ENCODE measurements around the gene GCSAML.

The GCSAML gene

DNA sequence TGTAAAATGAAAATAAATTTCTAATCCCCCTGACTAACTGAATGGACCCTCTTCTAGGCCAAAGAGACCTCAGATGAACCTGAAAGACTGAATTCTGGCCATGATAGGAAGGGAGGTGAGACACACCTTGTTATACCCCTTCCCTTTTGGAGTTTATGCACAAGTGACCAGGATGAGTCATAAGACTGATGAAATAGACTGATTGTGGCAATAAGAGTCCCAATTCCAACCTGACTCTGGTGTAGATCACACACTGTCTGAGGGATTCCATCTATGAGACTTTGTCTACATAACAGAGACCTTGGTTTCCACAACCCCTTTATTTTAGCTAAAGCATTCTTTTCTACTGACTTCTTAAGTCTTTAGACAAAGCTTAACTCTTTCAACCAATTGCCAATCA, 25.7 kb downstream of the GCSAML start:
- no peak for DNase-seq

DNA sequence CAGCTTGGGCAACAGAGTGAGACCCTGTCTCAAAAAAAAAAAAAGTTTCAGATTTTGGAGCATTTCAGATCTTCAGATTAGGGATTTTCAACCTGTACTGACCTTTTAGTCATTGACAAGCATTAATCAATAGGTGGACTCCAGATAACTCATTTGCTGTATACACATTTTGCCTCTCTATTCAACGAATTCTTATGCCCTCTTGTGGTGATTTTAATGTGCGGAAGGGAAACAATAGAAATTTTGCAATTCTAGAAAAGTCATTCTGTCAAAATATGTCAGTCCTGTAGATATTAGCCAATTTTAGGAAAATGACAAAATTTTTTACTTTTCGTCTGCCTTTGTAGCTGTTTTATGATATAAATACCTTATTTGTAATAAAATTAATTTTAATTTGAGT, 27.6 kb downstream of the GCSAML start:
- DNase-seq, result no peak

DNA sequence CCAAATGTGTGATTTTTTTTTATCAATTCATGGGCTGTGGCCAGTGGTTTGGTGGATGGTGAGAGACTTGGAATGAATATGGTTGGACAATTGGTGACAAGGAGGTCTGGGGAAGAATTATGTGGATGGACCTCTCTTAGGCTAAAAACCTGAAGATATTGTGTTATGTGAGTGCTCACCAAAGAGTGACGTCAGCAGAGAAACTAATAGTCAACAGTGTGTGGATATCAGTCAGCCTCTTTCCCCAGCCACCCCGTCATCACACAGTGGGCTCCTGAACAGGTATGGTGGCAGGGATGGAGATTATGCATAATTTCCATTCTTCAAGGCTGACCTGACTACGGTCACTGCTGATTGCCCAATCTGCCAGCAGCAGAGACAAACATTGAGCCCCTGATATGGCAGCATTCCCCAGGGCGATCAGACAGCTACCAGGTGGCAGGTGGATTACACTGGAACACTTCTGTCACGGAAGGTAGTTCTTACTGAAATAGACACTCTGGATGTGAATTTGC, 30.1 kb downstream of the GCSAML start:
- DNase-seq, result no peak

DNA sequence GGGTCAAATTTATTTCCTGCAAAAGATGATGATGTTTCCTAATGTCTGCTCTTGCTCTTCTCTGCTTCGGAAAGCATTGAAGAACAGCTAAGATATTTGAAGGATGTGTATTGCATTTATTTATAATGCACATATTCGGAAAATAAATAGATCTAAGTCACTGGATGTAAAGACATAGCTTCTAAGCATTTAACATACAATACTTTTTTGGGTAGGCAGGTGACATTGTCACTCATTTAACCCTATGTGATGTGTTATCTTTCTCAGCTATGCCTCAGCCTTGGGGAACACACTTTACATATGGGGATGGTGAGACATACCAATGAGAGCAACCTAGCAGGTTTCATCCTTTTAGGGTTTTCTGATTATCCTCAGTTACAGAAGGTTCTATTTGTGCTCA, 39.1 kb downstream of the GCSAML start, which contains the start of gene OR2G2:
Gene OR2G2 (plus strand): TSS at position 301 of the 400 bp plus-strand sequence. CDS start 0 bp downstream, at position 301.
- DNase-seq, result no peak

DNA sequence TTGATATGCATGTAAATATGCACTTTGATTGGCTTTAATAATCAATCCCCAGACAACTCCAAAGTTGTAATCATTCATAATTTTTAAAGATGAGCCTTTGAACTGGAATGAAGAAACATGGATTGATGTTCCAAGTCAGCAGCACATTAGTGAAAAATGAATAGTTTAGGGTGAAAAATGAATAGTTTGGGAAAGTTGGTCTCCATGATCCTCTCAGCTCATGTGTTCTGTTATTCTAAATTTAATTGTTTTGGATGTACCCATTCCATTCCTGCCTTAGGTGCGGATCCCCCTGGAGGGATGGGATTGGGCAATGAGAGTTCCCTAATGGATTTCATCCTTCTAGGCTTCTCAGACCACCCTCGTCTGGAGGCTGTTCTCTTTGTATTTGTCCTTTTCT, 56.4 kb downstream of the GCSAML start, which contains the start of gene OR2G3:
Gene OR2G3 (plus strand): TSS at position 301 of the 400 bp plus-strand sequence. CDS start 0 bp downstream, at position 301.
- DNase-seq, result no peak

DNA sequence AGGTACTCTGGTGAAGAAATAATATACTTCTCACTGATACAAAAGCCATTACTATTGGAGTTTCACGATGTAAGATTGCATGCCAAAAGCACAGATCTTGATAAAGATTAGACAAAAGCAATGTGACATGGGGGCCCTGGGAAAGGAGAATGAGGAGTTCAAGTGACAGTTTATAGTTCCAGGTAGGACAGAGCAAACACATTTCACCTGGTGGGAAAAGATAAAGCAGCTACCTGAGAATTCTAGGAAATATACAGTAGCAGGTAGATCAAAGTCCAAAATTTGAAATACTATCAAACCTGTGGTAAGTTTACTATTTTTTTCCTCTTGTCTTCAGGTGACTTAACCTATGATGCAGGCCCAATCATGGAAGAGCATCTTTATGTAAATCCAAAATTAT, 64.5 kb downstream of the GCSAML start:
- DNase-seq, result no peak

DNA sequence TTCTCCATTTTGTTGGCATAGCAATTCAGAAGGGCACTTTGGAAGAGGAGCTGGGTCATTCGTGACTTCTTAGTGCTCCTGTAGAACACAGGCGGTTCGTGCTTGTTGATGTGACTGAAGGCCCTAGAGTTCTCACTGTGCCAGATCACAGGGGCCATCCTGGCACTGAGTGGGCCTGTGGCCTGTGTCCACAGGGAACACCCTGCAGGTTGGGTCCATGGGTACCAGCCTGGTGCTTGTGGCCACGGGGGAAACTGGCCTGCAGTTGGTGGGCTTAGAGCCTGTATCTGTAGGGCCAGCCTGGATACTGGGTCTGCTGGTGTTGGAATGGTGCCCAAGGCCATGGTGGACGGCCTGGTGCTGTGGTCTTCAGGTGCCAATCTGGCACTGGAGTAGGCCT, 65.7 kb downstream of the GCSAML start:
- DNase-seq, result no peak

Measured in NCI-H187 treated with DMSO at 0.1 percent for 48 hours (cell line).